GM23338 (cell line): ENCODE results near the gene CLCN1. TPM values are rescaled to one million over a fixed set of nuclear protein-coding genes. Genes with fewer than 3 reads are reported as not detected.

Source experiments
- ATAC-seq: fragments of 200-7000 bp; cut with Tn5 transposase; 3 replicates; pipeline ENCODE4 v1.9.1; 2020
- DNase-seq: peaks from one replicate; pipeline ENCODE4 v3.0.0-alpha.2; 2015; ENCODE audit warnings: low spot score
- H2AFZ ChIP-seq: fragments of 200-600 bp; sonication (generic); 2 replicates; pipeline ENCODE4 v1.8.0; 2016; ENCODE audit warnings: antibody characterized with exemption, mild to moderate bottlenecking, moderate library complexity
- H3F3A ChIP-seq: fragments of 200-600 bp; sonication (generic); replicated peaks from 2 replicates; pipeline ENCODE4 v1.8.0; 2017; ENCODE audit warnings: antibody characterized with exemption, mixed run types, low read depth
- H3K27ac ChIP-seq: fragments of 200-600 bp; sonication (generic); 2 replicates; pipeline ENCODE4 v1.6.1; 2016; ENCODE audit warnings: low read depth
- H3K27me3 ChIP-seq: fragments of 200-600 bp; sonication (generic); 2 replicates; pipeline ENCODE4 v1.8.0; 2016; ENCODE audit warnings: mild to moderate bottlenecking, mixed run types, moderate library complexity; ENCODE audit not compliant: insufficient read depth
- H3K36me3 ChIP-seq: fragments of 200-600 bp; sonication (generic); 2 replicates; pipeline ENCODE4 v1.8.0; 2016; ENCODE audit warnings: mild to moderate bottlenecking; ENCODE audit not compliant: insufficient read depth
- H3K4me1 ChIP-seq: fragments of 200-600 bp; sonication (generic); 2 replicates; pipeline ENCODE4 v1.8.0; 2016; ENCODE audit warnings: mild to moderate bottlenecking, moderate library complexity; ENCODE audit not compliant: insufficient read depth
- H3K4me2 ChIP-seq: fragments of 200-600 bp; sonication (generic); 2 replicates; pipeline ENCODE4 v1.7.1; 2017; ENCODE audit warnings: mixed run types
- H3K4me3 ChIP-seq: fragments of 200-600 bp; sonication (generic); 2 replicates; pipeline ENCODE4 v1.6.1; 2016; ENCODE audit warnings: mixed run types
- H3K79me2 ChIP-seq: fragments of 200-600 bp; sonication (generic); replicated peaks from 2 replicates; pipeline ENCODE4 v1.8.0; 2017; ENCODE audit warnings: mild to moderate bottlenecking; ENCODE audit not compliant: insufficient read depth
- H3K9me2 ChIP-seq: fragments of 200-600 bp; sonication (generic); 2 replicates; pipeline ENCODE4 v1.8.0; 2017; ENCODE audit not compliant: insufficient read depth
- H4K20me1 ChIP-seq: fragments of 200-600 bp; sonication (generic); replicated peaks from 2 replicates; pipeline ENCODE4 v1.8.0; 2017; ENCODE audit warnings: mild to moderate bottlenecking; ENCODE audit not compliant: insufficient read depth
- H3K27ac Mint-ChIP-seq: 2 replicates; pipeline ENCODE4 v1.8.0; 2020; ENCODE audit warnings: inconsistent platforms, mild to moderate bottlenecking, moderate library complexity, mixed read lengths
- H3K27me3 Mint-ChIP-seq: 3 replicates; pipeline ENCODE4 v1.8.0; 2022; ENCODE audit warnings: low read depth, mild to moderate bottlenecking, moderate library complexity, mixed read lengths, inconsistent platforms; ENCODE audit not compliant: insufficient read depth, poor library complexity
- H3K36me3 Mint-ChIP-seq: 3 replicates; pipeline ENCODE4 v1.8.0; 2021; ENCODE audit warnings: low read depth, mild to moderate bottlenecking, inconsistent platforms, moderate library complexity, mixed read lengths
- H3K4me1 Mint-ChIP-seq: 3 replicates; pipeline ENCODE4 v1.8.0; 2020; ENCODE audit warnings: mild to moderate bottlenecking, inconsistent platforms, mixed read lengths
- H3K4me3 Mint-ChIP-seq: 3 replicates; pipeline ENCODE4 v1.8.0; 2021; ENCODE audit warnings: moderate library complexity, mild to moderate bottlenecking, inconsistent platforms, mixed read lengths
- H3K9me3 Mint-ChIP-seq: 3 replicates; pipeline ENCODE4 v1.8.0; 2020; ENCODE audit warnings: moderate library complexity, mild to moderate bottlenecking, inconsistent platforms, mixed read lengths
- CREB1 ChIP-seq: fragments of 250-450 bp; sonication (Bioruptor Pico); IDR thresholded peaks from 2 replicates; pipeline ENCODE4 v1.5.0; 2020; ENCODE audit warnings: low read depth, mild to moderate bottlenecking, moderate library complexity
- EZH2 ChIP-seq: fragments of 200-600 bp; sonication (generic); IDR thresholded peaks from one replicate; pipeline ENCODE4 v1.8.0; 2017; ENCODE audit warnings: antibody characterized with exemption, mild to moderate bottlenecking, low read depth; ENCODE audit not compliant: unreplicated experiment
- REST ChIP-seq: IDR thresholded peaks from one replicate; pipeline ENCODE4 v1.6.1; 2018; ENCODE audit warnings: antibody characterized with exemption; ENCODE audit not compliant: unreplicated experiment
- STAT1 ChIP-seq: IDR thresholded peaks from one replicate; pipeline ENCODE4 v1.6.1; 2016; ENCODE audit warnings: antibody characterized with exemption; ENCODE audit not compliant: unreplicated experiment
- ZNF462 ChIP-seq: fragments of 250-450 bp; sonication (Bioruptor Pico); IDR thresholded peaks from 2 replicates; pipeline ENCODE4 v1.5.0; 2020; ENCODE audit warnings: mild to moderate bottlenecking, moderate library complexity
- polyA plus RNA-seq: library from polyadenylated mRNA; unstranded; fragments of >200 nt; fragmentation: Nextera tagmentation; extraction: Ambion mirVana; gene quantifications from 2 replicates; pipeline ENCODE4 v1.2.1, GENCODE V29; 2016
- total RNA-seq: library from RNA; depleted of rRNA; stranded (reverse); fragments of >200 nt; shearing (Covaris generic); gene quantifications from 2 replicates; pipeline ENCODE4 v1.2.3, GENCODE V29; 2014

The CLCN1 gene
- total and polyA plus RNA-seq, 2 experiments from 2014 or later = 0.38 to 0.48 TPM

GRCh38 chr7:143331179-143331801 is 15.4 kb downstream of the CLCN1 start (continued):
- no peak for TF ChIP-seq ZNF462 (CRISPR knock-in tag)

- H3K9me3 Mint-ChIP-seq = no peaks in the 10 kb centered on the region
- Histone ChIP-seq H2AFZ (no peak overlapping the region), H4K20me1 (no peaks in the 10 kb centered on the region), H3K36me3 (no peaks in the 10 kb centered on the region), H3F3A (no peaks in the 10 kb centered on the region), H3K4me1 (no peaks in the 10 kb centered on the region), H3K4me3 (no peak overlapping the region), H3K27me3 (no peaks in the 10 kb centered on the region), H3K4me2 (no peak overlapping the region), H3K79me2 (no peaks in the 10 kb centered on the region), H3K27ac (no peak overlapping the region), H3K9me2 (peaks cover 3% of the 10 kb centered on the region; the same call in 1 of the 2 replicates)
- H3K4me3 Mint-ChIP-seq = no peak overlapping the region
- ATAC-seq (no peak), DNase-seq (no peak)
- H3K4me1 Mint-ChIP-seq = no peaks in the 10 kb centered on the region
- no peaks in the 10 kb centered on the region for H3K36me3 Mint-ChIP-seq
- H3K27ac Mint-ChIP-seq = no peak overlapping the region
- H3K27me3 Mint-ChIP-seq = peaks cover 4% of the 10 kb centered on the region
- TF ChIP-seq ZNF462 (CRISPR knock-in tag) = no peak
- TF ChIP-seq STAT1 = no peak
- TF ChIP-seq EZH2 = no peak
- no peak for TF ChIP-seq REST
- no peak for TF ChIP-seq CREB1 (CRISPR knock-in tag)
Measured at GRCh38 chr7:143334244-143334643, 18.3 kb downstream of the CLCN1 start.
